GM12891 (cell line): Measurements from ENCODE around the gene CDC42EP4.

ENCODE experiments used
- DNase-seq: peaks from one replicate; pipeline ENCODE4 v3.0.0; 2011; ENCODE audit warnings: low spot score; ENCODE audit not compliant: insufficient read length
- FAIRE-seq: peaks from 2 replicates; lab custom pipeline; 2011; peaks lifted over from hg19 to GRCh38; lab: Jason Lieb, UNC
- PAX5 ChIP-seq: IDR thresholded peaks from 2 replicates; pipeline ENCODE4 v1.6.1; 2011; ENCODE audit warnings: low read length, moderate library complexity, mild to moderate bottlenecking; ENCODE audit not compliant: insufficient read depth, severe bottlenecking
- POLR2A ChIP-seq: IDR thresholded peaks from 2 replicates; pipeline ENCODE4 v1.6.1; 2011; ENCODE audit warnings: low read depth, low read length, control low read depth
- POLR2AphosphoS5 ChIP-seq: IDR thresholded peaks from 2 replicates; pipeline ENCODE4 v1.6.1; 2011; ENCODE audit warnings: low read depth, low read length, control low read depth
- POU2F2 ChIP-seq: IDR thresholded peaks from 2 replicates; pipeline ENCODE4 v1.6.1; 2011; ENCODE audit warnings: low read depth, mild to moderate bottlenecking, control low read depth, low read length, moderate library complexity
- SPI1 ChIP-seq: IDR thresholded peaks from 2 replicates; pipeline ENCODE4 v1.6.1; 2011; ENCODE audit warnings: low read depth, low read length, control low read depth
- TAF1 ChIP-seq: IDR thresholded peaks from 2 replicates; pipeline ENCODE4 v1.6.1; 2011; ENCODE audit warnings: low read depth, low read length, control low read depth

Gene CDC42EP4

GRCh38 chr17:73257516-73257915 lies 54.3 kb downstream of the CDC42EP4 start:
- TF ChIP-seq POLR2AphosphoS5 (no peak), POLR2A (no peak), POU2F2 (no peak), SPI1 (no peak)
- DNase-seq = no peak
- no peak for FAIRE-seq

- TF ChIP-seq SPI1 = no peak
- TF ChIP-seq POU2F2 = no peak
- no peak for TF ChIP-seq POLR2AphosphoS5
- no peak for TF ChIP-seq POLR2A
- no peak for TF ChIP-seq TAF1
- no peak for TF ChIP-seq PAX5
- FAIRE-seq (no peak), DNase-seq (no peak)
Measured at GRCh38 chr17:73256220-73256619, 55.6 kb downstream of the CDC42EP4 start.

DNA sequence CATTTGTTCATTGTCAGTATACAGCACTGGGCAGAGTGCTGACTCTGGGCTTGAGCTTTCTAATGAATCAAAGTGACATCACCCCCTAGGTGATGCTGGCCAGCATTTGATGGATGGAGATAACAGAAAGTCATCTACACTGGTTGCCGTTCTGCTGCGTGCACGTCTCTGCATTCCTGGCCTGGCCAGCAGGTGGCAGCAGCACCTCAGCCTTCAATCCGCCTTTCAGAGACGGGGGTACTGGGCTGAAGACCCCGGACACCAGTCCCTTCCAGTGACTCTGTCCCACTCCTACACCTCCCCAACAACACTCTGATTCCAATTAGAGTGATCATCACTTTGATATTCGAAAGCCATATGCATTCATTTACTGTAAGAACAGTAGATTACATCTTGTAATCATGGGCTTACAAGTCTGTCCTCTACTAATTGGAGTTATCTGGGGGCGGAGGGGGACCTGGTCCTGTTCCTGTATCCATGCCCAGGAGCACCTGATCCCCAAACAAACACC lies 56.1 kb downstream of the CDC42EP4 start:
- DNase-seq (no peak), FAIRE-seq (peak; percentile 90)
- no peak for TF ChIP-seq POU2F2
- TF ChIP-seq POLR2AphosphoS5 = no peak

DNA sequence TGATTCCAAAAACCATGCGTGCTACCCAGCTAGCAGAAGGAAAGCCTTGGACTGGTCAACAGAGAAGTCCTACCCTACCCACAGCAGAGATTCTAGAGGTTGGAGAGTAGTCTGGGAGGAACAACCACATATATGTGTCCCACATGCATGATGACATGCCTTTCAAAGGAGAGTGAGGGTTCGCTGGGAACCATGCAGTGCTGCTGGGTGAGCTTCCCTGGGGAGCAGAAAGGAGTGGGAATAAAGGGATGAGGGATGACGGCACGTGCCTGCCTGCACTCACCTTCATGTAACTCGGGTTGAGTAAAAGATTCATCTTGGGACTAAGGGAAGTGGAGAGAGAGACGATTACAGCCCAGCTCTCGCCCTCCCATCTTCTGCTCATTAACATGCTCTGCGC lies 59.9 kb downstream of the CDC42EP4 start:
- no peak for FAIRE-seq
- TF ChIP-seq SPI1 = no peak
- TF ChIP-seq POLR2A = no peak
- no peak for TF ChIP-seq POU2F2
- TF ChIP-seq POLR2AphosphoS5 = no peak
- TF ChIP-seq TAF1 = no peak
- no peak for TF ChIP-seq PAX5
- no peak for DNase-seq

DNA sequence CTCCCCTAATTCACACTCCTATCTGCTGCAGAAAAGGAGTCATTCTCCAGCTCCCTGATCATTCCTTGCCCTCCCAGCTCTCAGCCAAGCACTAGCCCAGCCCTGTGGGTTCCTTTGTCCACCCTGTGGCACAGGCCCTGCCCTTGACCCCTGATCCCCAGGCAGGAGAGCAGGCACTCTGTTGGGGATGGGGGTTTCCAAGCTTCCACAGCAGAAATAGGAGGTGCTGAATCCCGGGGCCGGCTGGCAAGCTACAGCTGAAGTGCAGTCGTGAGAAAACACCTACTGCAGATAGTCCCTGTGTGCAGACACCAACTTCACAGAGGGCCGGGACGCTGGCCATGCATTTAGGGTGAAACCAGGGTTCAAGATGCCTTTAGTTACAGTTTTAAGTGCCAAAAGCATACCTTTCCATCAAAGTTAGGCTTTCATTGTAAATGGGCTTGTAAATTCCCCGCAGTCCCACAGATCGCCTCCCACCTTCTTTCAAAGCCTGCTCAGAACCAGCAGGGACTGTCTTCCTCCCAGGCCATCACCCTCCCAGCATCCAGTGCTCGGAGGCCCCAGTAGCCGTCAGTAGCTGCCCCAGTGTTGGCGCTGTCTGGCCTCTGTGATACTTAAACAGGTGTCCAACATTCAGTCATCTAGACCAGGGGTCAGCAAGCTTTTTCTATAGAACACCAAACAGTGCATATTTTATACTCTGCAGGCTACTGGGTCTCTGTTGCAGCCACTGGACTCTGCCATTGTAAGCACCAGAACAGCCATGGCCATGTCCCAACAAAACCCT lies 60.8 kb downstream of the CDC42EP4 start:
- DNase-seq = no peak
- FAIRE-seq = no peak
- TF ChIP-seq POLR2AphosphoS5 (no peak), SPI1 (no peak), POLR2A (no peak), POU2F2 (no peak), PAX5 (no peak), TAF1 (no peak)

- no peak for DNase-seq
- FAIRE-seq = no peak
- no peak for TF ChIP-seq TAF1
- no peak for TF ChIP-seq SPI1
- no peak for TF ChIP-seq POLR2A
- no peak for TF ChIP-seq POLR2AphosphoS5
- TF ChIP-seq PAX5 = no peak
- TF ChIP-seq POU2F2 = no peak
Measured at GRCh38 chr17:73249700-73250099, 62.1 kb downstream of the CDC42EP4 start.

DNA sequence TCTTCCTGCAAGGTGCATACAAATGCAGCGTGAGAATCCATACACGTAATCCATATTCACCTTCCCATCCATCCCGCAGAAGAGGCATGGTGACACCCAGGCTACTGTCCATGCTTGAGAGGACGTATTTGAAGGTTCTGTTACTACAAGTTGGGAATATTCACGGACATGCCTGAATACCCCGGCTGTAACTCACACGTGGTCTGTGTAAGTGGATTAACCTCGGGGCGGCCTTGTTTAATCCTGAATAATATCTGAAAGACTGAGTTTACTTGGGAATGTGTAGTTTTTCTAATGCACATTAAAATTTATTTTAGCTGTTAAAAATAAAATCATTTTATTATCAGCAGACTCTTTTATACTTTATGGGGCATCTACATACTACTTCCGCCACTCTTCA lies 63.3 kb downstream of the CDC42EP4 start:
- no peak for TF ChIP-seq PAX5
- no peak for TF ChIP-seq SPI1
- no peak for TF ChIP-seq POU2F2
- no peak for TF ChIP-seq TAF1
- TF ChIP-seq POLR2A = no peak
- no peak for TF ChIP-seq POLR2AphosphoS5
- FAIRE-seq = no peak
- DNase-seq = no peak

- no peak for TF ChIP-seq POLR2A
- TF ChIP-seq POLR2AphosphoS5 = no peak
- TF ChIP-seq PAX5 = no peak
- TF ChIP-seq POU2F2 = no peak
- no peak for TF ChIP-seq SPI1
- no peak for TF ChIP-seq TAF1
- FAIRE-seq (no peak), DNase-seq (no peak)
Measured at GRCh38 chr17:73247726-73248125, 64.1 kb downstream of the CDC42EP4 start.

- FAIRE-seq (no peak), DNase-seq (no peak)
- no peak for TF ChIP-seq POLR2A
- no peak for TF ChIP-seq PAX5
- TF ChIP-seq SPI1 = no peak
- TF ChIP-seq TAF1 = no peak
- no peak for TF ChIP-seq POU2F2
- TF ChIP-seq POLR2AphosphoS5 = no peak
Measured at GRCh38 chr17:73240561-73240960, 71.2 kb downstream of the CDC42EP4 start.

- FAIRE-seq = no peak
- no peak for DNase-seq
- TF ChIP-seq PAX5 = no peak
- TF ChIP-seq SPI1 = no peak
- TF ChIP-seq TAF1 = no peak
- no peak for TF ChIP-seq POU2F2
- TF ChIP-seq POLR2AphosphoS5 = no peak
- TF ChIP-seq POLR2A = no peak
Measured at GRCh38 chr17:73237714-73238113, 74.1 kb downstream of the CDC42EP4 start.
